ENCODE results near the gene PLCH1.

DNA sequence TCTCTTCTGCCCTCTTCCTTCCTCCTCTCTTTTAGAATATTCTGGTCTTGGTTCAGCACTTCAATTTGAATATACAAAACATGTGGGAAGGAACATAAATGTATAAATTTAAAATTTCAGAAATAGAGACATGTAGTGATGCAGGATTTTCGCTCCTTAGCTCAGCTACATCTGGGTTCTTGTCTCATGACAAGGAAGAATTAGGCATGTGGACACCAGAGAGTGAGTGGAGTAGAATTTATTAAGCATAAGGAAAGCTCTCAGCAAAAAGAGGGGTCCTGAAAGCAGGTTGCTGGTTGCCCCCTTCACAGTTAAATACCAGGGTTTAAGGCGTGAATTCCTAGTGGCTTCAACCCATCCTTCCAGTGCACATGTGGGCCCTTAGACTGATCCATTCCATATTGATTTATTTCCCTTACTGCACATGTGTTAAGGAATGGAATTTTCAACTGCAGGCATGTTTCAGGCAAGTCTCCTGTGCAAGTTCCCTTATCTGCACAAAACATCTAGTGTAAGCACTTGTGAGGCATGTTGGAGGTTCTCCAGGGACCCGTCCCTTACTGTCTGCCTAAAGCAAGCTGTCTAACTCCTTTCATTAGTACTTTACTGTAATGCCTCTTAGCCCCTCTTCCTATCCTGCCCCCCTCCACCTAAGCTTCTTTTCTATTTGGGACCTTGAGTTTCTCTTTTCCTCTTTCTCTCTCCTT lies 318.2 kb downstream of the PLCH1 start:
- TF ChIP-seq POLR2A (IDR thresholded peaks at IDR 0.05) (no peak), POLR2AphosphoS5 (IDR thresholded peaks at IDR 0.05) (no peak), CTCF (IDR thresholded peaks at IDR 0.05) (no peak)
